ENCODE data around the gene CANX. TPM values are rescaled to one million over a fixed set of nuclear protein-coding genes. Genes with fewer than 3 reads are reported as not detected.

The CANX gene
- total and polyA plus RNA-seq, 9 of the 15 experiments (the other 6 are each of a cell fraction or from before 2014, with no cell fraction given) = 155 to 893 (median 589) TPM

- ChIA-PET POLR2A (interaction anchor here (0.6 kb wide), 1 partner anchor 24 kb away, joined by 3 read pairs; no protein-coding TSS in a partner anchor), CTCF (ENCODE audit: low intra/inter-chr PET ratio) (no interaction called here)
- WGBS (ENCODE audit: insufficient coverage, low coverage, missing lambda C conversion rate) = 57% methylated on average over 9 of the region's 9 CpGs
- H2AFZ ChIP-seq (ENCODE audit: low read depth, low read length) = no peak overlapping the region
- in situ Hi-C loops (cut with MboI) (no loop called here), intact Hi-C loops (cut with micrococcal nuclease) (loop anchor here (5.0 kb wide), 1 partner anchor 332 kb away; no protein-coding TSS in a partner anchor)
- no peaks in the 10 kb centered on the region for H3K9me3 ChIP-seq (replicated peaks; ENCODE audit: control insufficient read depth, insufficient read depth, low read depth, low read length)
- H3K27ac ChIP-seq (ENCODE audit: extremely low read depth, low read depth, low read length) = no peak overlapping the region
- no peak overlapping the region for H3K4me3 ChIP-seq
- no peak overlapping the region for H3K4me2 ChIP-seq (ENCODE audit: insufficient read depth, low read length)
- no peak for FAIRE-seq
- no peaks in the 10 kb centered on the region for H3K27me3 ChIP-seq (ENCODE audit: control insufficient read depth in 2 of 2, insufficient read depth in 2 of 2, low read length in 2 of 2)
- H3K9me1 ChIP-seq (ENCODE audit: control insufficient read depth, insufficient read depth, low read length) = peaks cover 17% of the 10 kb centered on the region
- ATAC-seq = no peak
- H3K9ac ChIP-seq (ENCODE audit: insufficient read depth in 1 of 2, low read depth in 2 of 2, low read length in 2 of 2) = peak overlapping the region in 1 of 2 experiments; percentile 44; a peak in 1 of 4 replicates
- H4K20me1 ChIP-seq (replicated peaks; ENCODE audit: control insufficient read depth, insufficient read depth, low read length) = peaks cover 39% of the 10 kb centered on the region
- peaks cover 78% of the 10 kb centered on the region for H3K79me2 ChIP-seq (ENCODE audit: control insufficient read depth, insufficient read depth, low read length)
- peaks cover 16 to 37% of the 10 kb centered on the region in 2 experiments for H3K4me1 ChIP-seq (replicated peaks in 1 of 2; ENCODE audit: control insufficient read depth in 2 of 2, insufficient read depth in 2 of 2, low read length in 2 of 2)
- peak; percentile 32 to 50 (median 46) for DNase-seq (ENCODE audit: extremely low read depth in 1 of 4, low spot score in 3 of 4)
- peaks cover 8% of the 10 kb centered on the region; the same call in 2 of the 3 replicates for H3K36me3 ChIP-seq (ENCODE audit: control insufficient read depth, insufficient read depth, low read length)
- BruUV-seq (replicated peaks) = no TSS peak
- TF ChIP-seq TSHZ1 (CRISPR knock-in tag; IDR thresholded peaks at IDR 0.05) (no peak), POLR2B (IDR thresholded peaks at IDR 0.05; ENCODE audit: low read depth, partially characterized antibody) (no peak), HOXB6 (CRISPR knock-in tag; IDR thresholded peaks at IDR 0.05; ENCODE audit: borderline replicate concordance) (no peak), ATF3 (IDR thresholded peaks at IDR 0.05) (peak; percentile 79), ATF3 (CRISPR knock-in tag; conservative IDR thresholded peaks at IDR 0.05) (no peak), HES1 (IDR thresholded peaks at IDR 0.05; ENCODE audit: low read depth) (no peak), SMARCB1 (IDR thresholded peaks at IDR 0.05; ENCODE audit: insufficient read length, low read depth) (no peak), HNRNPH1 (optimal IDR thresholded peaks at IDR 0.05; ENCODE audit: low read depth, low read length) (no peak), GTF2B (IDR thresholded peaks at IDR 0.05; ENCODE audit: extremely low read depth, insufficient read length) (no peak), SIRT6 (IDR thresholded peaks at IDR 0.05; ENCODE audit: low read depth, low read length) (no peak), IFI16 (CRISPR knock-in tag; IDR thresholded peaks at IDR 0.05) (no peak), ZNF277 (CRISPR knock-in tag; IDR thresholded peaks at IDR 0.05; ENCODE audit: borderline replicate concordance) (no peak), PHF20 (IDR thresholded peaks at IDR 0.05; ENCODE audit: partially characterized antibody) (no peak)
Observed at GRCh38 chr5:179759581-179760551, 61.1 kb downstream of the CANX start.
